HepG2 (cell line): ENCODE data around the gene TRIM23. TPM values are rescaled to one million over a fixed set of nuclear protein-coding genes. Genes with fewer than 3 reads are reported as not detected.
A peak's percentile ranks its signal among the peaks of the same experiment; 100 is the strongest.

Experiments
- ELF3 ChIP-seq: IDR thresholded peaks from 2 replicates; pipeline ENCODE4 v1.6.1; 2016; ENCODE audit warnings: missing genetic modification reagents, missing compliant biosample characterization
- KMT2A ChIP-seq: sonication (generic); formaldehyde crosslinking; IDR thresholded peaks from 2 replicates; pipeline ENCODE4 v1.4.0; 2020; ENCODE audit warnings: missing genetic modification reagents
- MAFF ChIP-seq: IDR thresholded peaks from 2 replicates; pipeline ENCODE4 v1.6.1; 2011; ENCODE audit warnings: low read depth, low read length, improper control_type of control experiment
- MAZ ChIP-seq, 2 experiments: sonication (generic) in 1 of 2; formaldehyde crosslinking in 1 of 2; IDR thresholded peaks; 2 replicates each; pipeline versions ENCODE4 v1.5.0 to v1.6.1; 2012 to 2020; ENCODE audit warnings: low read depth in 2 of 2, mild to moderate bottlenecking in 2 of 2, borderline replicate concordance in 1 of 2, improper control_type of control experiment in 1 of 2, low read length in 1 of 2, missing genetic modification reagents in 1 of 2, moderate library complexity in 1 of 2
- MZF1 ChIP-seq: sonication (generic); formaldehyde crosslinking; IDR thresholded peaks from 2 replicates; pipeline ENCODE4 v1.8.1; 2023; ENCODE audit warnings: mild to moderate bottlenecking, missing genetic modification reagents, borderline replicate concordance
- NFIC ChIP-seq: IDR thresholded peaks from 2 replicates; pipeline ENCODE4 v1.6.1; 2012; ENCODE audit warnings: mild to moderate bottlenecking, low read length, inconsistent platforms
- NR2F6 ChIP-seq, 2 experiments: IDR thresholded peaks; 2 replicates each; pipeline ENCODE4 v1.6.1; 2016; ENCODE audit warnings: antibody characterized with exemption in 1 of 2, mild to moderate bottlenecking in 1 of 2
- SIN3A ChIP-seq: IDR thresholded peaks from 2 replicates; pipeline ENCODE4 v1.6.1; 2011; ENCODE audit warnings: low read depth, mild to moderate bottlenecking, control low read depth, low read length, borderline replicate concordance
- ZBTB33 ChIP-seq: sonication (generic); formaldehyde crosslinking; IDR thresholded peaks from 2 replicates; pipeline ENCODE4 v1.4.0; 2020; ENCODE audit warnings: missing genetic modification reagents
- ZFP82 ChIP-seq: sonication (generic); formaldehyde crosslinking; IDR thresholded peaks from 2 replicates; pipeline ENCODE4 v1.5.1; 2020; ENCODE audit warnings: mild to moderate bottlenecking, missing genetic modification reagents, borderline replicate concordance
- ZNF235 ChIP-seq: sonication (generic); formaldehyde crosslinking; IDR thresholded peaks from 2 replicates; pipeline ENCODE4 v1.8.1; 2023; ENCODE audit warnings: mild to moderate bottlenecking, missing genetic modification reagents, borderline replicate concordance
- ZNF768 ChIP-seq: sonication (generic); formaldehyde crosslinking; IDR thresholded peaks from 2 replicates; pipeline ENCODE4 v1.4.0; 2020; ENCODE audit warnings: missing genetic modification reagents
- polyA plus RNA-seq, 8 experiments: library from polyadenylated mRNA; depleted of rRNA in 3 of 8; stranded (reverse) in 7 of 8; unstranded in 1 of 8; fragments of >200 nt; fragmentation: Illumina TruSeq in 4 of 8; extraction: Trizol in 4 of 8; gene quantifications; 2 replicates each; pipeline versions ENCODE4 v1.2.1 to v1.2.3, GENCODE V29; 2011 to 2016; ENCODE audit warnings: low read depth in 4 of 8, missing spikeins in 1 of 8, mixed read lengths in 1 of 8; ENCODE audit not compliant: insufficient read depth in 1 of 8
- total RNA-seq, 5 experiments: library from RNA; depleted of rRNA; stranded (reverse); fragments of >200 nt; fragmentation: Illumina TruSeq; extraction: Trizol; gene quantifications; 2 replicates each; pipeline ENCODE4 v1.2.3, GENCODE V29; 2016; ENCODE audit warnings: low read depth in 1 of 5
- TF ChIP-seq, protein P1 (sequence below): sonication (generic); formaldehyde crosslinking; IDR thresholded peaks from 2 replicates; pipeline ENCODE4 v1.4.0; 2020; ENCODE audit warnings: mild to moderate bottlenecking, missing genetic modification reagents
- TF ChIP-seq, protein P2 (sequence below): sonication (generic); formaldehyde crosslinking; IDR thresholded peaks from 2 replicates; pipeline ENCODE4 v1.5.1; 2020; ENCODE audit warnings: missing genetic modification reagents, mild to moderate bottlenecking, borderline replicate concordance

The TRIM23 gene
- total and polyA plus RNA-seq, 2 of the 13 experiments (the other 11 are each of a cell fraction or from before 2014, with no cell fraction given): 4.6 to 11.4 TPM

GRCh38 chr5:65624571-65625555 lies 730 bp upstream of the TRIM23 start, which contains the start of the genes SHLD3 and TRAPPC13 (continued):
- TF ChIP-seq, protein P1, sequence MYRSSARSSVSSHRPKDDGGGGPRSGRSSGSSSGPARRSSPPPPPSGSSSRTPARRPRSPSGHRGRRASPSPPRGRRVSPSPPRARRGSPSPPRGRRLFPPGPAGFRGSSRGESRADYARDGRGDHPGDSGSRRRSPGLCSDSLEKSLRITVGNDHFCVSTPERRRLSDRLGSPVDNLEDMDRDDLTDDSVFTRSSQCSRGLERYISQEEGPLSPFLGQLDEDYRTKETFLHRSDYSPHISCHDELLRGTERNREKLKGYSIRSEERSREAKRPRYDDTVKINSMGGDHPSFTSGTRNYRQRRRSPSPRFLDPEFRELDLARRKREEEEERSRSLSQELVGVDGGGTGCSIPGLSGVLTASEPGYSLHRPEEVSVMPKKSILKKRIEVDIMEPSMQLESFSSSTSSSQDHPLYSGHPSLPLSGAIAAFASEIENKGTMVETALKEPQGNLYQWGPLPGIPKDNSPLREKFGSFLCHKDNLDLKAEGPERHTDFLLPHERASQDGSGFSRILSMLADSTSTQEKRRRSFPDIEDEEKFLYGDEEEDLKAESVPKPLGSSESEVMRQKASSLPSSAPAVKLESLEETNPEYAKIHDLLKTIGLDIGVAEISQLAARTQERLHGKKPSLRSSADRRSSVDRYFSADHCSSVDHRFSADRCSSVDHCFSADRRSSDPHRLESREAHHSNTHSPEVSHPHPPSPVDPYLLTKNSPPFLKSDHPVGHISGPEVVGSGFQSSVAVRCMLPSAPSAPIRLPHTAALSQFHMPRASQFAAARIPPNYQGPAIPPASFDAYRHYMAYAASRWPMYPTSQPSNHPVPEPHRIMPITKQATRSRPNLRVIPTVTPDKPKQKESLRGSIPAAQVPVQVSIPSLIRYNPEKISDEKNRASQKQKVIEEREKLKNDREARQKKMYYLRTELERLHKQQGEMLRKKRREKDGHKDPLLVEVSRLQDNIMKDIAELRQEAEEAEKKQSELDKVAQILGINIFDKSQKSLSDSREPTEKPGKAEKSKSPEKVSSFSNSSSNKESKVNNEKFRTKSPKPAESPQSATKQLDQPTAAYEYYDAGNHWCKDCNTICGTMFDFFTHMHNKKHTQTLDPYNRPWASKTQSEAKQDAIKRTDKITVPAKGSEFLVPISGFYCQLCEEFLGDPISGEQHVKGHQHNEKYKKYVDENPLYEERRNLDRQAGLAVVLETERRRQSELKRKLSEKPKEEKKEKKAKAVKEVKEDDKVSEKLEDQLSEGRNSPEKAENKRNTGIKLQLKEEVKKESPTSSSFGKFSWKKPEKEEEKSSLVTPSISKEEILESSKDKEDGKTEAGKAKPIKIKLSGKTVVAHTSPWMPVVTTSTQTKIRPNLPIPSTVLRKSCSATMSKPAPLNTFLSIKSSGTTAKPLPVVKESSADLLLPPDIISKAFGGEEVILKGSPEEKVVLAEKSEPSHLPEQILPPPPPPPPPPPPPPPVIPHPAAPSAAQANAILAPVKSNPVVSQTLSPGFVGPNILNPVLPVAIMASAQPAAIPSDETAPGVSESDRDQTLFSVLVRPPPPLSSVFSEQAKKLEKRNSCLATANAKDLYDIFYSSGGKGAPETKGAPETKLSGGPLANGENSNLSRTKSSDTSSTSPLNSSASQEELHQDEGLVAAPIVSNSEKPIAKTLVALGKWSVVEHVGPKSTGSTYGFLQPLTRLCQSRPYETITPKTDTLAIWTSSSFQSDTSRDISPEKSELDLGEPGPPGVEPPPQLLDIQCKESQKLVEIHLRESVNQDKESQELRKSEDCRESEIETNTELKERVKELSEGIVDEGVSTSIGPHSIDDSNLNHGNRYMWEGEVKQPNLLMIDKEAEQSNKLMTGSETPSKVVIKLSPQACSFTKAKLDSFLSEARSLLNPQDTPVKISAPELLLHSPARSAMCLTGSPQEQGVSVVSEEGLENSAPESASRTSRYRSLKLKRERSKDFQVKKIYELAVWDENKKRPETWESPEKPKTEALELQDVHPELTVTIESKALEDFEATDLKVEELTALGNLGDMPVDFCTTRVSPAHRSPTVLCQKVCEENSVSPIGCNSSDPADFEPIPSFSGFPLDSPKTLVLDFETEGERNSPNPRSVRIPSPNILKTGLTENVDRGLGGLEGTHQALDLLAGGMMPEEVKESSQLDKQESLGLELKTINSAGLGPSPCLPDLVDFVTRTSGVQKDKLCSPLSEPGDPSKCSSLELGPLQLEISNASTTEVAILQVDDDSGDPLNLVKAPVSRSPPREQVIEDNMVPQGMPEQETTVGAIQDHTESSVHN (CRISPR knock-in tag): no peak
- TF ChIP-seq SIN3A (peak; percentile 74; the same call in 1 of the 2 replicates), KMT2A (CRISPR knock-in tag) (peak; percentile 86), MAZ (IDR thresholded peaks at IDR 0.05; ENCODE audit: borderline replicate concordance, low read depth, low read length) (no peak), MAZ (CRISPR knock-in tag; IDR thresholded peaks at IDR 0.05; ENCODE audit: low read depth) (no peak), ZBTB33 (CRISPR knock-in tag) (no peak), NR2F6 (IDR thresholded peaks at IDR 0.05) (no peak), NR2F6 (CRISPR knock-in tag; IDR thresholded peaks at IDR 0.05) (peak; percentile 46; the same call in 1 of the 2 replicates), ZNF235 (CRISPR knock-in tag) (no peak), ELF3 (0 out of 2 replicates have a peak, but pooled peaks have one; percentile 18), ZFP82 (CRISPR knock-in tag) (no peak), MZF1 (CRISPR knock-in tag) (no peak), ZNF768 (no peak), NFIC (peak; percentile 65; the same call in 1 of the 2 replicates), MAFF (no peak)
- TF ChIP-seq, protein P2, sequence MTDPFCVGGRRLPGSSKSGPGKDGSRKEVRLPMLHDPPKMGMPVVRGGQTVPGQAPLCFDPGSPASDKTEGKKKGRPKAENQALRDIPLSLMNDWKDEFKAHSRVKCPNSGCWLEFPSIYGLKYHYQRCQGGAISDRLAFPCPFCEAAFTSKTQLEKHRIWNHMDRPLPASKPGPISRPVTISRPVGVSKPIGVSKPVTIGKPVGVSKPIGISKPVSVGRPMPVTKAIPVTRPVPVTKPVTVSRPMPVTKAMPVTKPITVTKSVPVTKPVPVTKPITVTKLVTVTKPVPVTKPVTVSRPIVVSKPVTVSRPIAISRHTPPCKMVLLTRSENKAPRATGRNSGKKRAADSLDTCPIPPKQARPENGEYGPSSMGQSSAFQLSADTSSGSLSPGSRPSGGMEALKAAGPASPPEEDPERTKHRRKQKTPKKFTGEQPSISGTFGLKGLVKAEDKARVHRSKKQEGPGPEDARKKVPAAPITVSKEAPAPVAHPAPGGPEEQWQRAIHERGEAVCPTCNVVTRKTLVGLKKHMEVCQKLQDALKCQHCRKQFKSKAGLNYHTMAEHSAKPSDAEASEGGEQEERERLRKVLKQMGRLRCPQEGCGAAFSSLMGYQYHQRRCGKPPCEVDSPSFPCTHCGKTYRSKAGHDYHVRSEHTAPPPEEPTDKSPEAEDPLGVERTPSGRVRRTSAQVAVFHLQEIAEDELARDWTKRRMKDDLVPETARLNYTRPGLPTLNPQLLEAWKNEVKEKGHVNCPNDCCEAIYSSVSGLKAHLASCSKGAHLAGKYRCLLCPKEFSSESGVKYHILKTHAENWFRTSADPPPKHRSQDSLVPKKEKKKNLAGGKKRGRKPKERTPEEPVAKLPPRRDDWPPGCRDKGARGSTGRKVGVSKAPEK (CRISPR knock-in tag): no peak
